SHP77 treated with DMSO at 0.1 percent for 48 hours (cell line): ENCODE data around the gene GARNL3.

Experiments used
- DNase-seq: peaks from one replicate; lab custom pipeline; 2025; lab: John Stamatoyannopoulos, UW

Gene GARNL3

DNA sequence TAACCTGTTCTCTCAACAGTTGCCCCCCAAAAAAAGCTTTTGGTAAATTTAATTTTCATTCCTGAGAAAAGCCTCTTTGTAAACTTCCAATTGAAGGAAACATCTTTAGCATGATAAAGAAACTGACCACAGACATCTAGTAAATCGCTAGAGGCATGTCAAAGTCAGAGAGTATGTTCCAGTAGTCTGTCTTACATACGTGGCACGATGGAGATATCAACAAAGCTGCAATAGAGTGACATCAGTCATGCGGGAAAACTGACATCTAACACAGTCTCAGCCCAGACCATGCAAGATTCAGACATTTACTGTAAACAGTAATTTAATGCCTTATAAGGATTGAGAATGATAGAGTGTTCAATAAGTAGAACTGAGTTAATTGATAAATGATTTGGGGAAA is 45.1 kb downstream of the GARNL3 start:
- DNase-seq, result no peak

DNA sequence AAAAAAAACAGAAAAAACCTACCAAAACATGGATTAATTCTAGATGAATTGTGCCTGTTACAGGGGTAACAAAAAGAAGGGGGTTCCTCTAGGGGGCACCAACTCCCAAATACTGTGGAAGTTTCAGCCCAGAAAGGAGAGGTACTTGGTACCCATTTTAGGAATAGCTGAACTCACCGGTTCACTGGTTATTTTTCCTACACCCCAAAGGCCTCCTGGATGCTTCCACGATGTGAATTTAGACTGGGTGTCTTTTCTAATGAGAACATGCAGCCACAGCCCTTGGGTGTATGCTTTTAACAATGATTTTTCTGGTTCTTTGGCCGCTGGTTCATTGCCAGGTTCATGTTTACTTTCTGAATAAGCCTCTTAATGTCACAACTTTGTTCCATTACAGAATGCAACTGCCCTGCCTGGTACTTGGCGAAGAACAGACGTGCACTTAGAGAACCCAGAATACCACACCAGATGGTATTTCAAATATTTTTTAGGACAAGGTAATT is 46.7 kb downstream of the GARNL3 start:
- no peak for DNase-seq

DNA sequence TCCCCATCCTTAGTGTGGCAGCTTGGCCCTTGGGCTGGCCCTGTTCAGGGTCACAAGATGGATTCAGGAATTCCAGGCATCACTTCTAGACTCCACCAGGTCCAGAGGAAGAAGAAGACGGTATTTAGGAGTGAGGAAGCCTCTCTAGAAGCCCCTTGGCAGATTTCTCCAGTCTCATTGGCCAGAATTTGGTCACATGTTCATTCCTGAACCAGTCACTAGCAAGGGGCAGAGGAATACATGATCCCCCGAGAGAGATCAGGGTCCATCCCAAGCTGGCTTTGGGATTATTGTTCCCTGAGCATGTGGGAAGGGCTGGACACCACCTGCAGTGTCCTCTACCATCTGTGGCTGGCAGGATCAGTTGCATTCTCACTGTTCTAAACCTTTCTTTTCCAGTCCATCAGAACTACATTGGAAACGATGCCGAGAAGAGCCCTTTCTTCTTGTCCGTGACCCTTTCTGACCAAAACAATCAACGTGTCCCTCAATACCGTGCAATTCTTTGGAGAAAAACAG is 48.5 kb downstream of the GARNL3 start:
- no peak for DNase-seq

DNA sequence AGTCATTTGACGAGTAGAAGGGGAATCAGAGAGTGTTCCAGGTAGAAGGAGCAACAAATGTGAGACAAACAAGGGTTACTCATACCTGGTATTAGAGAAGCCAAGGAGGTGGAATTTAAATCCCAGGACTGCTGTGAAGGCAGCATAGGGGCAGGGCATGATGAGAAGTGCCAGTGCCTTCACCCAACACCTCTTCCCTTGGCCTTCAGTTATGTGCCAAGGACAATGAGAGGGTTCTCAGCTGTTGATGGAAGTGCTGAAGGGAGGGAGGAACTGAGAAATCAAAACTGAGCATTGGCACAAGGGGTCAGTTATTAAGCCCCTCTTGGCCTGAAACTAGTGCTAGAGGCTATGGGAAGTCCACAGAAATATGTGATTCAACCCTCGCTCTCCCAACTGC is 50.3 kb downstream of the GARNL3 start:
- DNase-seq, result no peak

DNA sequence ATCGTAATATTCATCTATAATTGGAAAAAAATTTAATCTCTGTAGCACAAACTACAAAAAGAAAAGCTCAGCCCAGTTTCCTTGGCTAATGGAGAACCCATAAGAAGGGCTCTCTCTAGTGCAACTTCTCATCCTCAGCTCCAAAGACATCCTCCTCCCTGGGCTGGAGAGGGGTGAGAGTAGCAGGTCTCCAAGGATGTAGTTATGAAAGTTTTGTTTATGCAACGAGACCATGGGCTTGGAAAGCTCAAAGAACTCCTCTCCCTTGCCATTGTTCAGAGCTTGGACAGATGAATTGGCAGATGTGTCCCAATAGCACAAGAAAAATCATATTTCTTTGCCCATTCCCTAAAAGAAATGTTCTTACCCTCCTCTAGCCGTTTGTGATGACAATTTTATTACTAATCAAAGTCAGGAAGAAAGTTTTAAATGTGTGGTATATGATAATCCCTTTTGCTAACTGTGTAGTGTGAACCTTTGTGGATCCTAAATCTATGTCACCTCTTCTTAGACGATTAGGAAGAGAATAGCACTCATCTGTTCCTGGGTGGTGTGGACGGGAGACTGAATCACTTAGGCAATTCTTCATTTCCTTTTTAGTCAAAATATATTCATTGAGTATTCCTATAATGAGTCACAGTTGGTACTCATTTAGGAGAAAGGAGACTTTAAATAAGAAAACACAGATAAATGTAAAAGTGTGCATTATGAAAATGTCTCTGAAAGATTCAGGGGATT is 52.2 kb downstream of the GARNL3 start:
- DNase-seq, result no peak

DNA sequence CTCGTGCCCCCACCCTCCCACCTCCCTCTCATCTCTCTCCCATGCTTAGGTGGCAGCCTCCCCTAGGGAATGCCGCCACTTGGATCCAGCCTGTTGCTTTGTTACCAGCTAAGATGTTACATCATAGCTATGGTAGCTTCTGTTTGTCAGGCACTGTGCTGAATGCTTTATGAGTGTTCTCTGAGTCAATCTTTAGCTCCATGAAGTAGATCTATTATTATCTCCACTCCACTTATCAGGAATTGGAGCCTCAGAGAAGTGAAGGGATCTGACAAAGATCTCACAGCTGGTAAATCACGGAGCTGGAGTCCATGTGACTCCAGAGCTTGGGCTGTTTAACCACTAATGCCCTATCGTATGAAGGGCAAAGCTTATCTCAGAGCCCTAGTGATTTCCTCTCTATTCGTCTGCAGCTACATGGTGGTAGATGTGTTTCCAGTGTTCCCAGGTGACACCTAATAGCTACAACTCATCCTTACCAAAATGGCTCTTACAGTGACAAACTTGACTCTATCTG is 54.1 kb downstream of the GARNL3 start:
- no peak for DNase-seq

DNA sequence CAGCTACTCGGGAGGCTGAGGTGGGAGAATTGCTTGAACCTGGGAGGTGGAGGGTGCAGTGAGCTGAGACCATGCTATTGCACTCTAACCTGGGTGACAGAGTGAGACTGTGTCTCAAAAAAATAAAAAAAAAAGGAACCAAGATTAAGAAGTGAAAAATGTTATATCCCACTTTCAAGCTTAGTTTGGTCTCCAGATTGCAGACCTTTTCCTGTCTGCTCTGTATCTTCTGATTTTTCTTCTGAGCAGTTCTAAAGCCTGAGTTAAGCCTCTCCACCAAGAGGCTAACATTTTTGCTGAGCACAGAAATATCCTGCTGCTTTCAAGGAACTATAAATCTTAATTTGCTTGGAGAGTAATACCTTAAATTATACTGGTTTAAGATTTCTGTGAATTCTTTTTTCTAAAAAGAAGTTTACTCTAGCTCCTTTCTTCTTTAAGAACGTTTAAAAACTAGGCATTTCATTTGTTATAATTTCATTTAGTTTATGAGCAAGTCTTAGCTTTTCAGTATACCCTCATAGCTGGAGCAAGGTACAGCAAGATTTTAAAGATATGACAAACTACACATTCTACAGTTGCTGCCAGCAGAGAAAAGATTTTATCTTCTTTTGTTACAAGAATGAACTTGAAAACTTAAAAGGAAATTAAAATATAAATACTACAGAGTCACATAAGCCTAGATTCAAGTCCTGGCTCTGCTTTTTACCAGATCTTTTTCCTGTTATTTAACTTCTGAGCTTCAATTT is 55.0 kb downstream of the GARNL3 start:
- no peak for DNase-seq

DNA sequence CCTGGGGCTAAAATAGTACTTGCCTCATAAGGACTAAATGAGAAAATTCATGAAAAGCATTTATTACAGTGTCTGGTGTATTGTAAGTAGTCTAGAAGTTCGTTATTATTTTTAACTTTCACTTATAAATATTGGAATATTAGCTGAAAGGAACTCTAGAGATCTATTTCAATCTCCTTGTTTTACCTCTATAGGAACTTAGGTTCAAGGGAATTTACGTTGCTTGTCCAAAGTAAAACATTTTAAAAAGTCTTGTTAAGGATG is 55.5 kb downstream of the GARNL3 start:
- no peak for DNase-seq

DNA sequence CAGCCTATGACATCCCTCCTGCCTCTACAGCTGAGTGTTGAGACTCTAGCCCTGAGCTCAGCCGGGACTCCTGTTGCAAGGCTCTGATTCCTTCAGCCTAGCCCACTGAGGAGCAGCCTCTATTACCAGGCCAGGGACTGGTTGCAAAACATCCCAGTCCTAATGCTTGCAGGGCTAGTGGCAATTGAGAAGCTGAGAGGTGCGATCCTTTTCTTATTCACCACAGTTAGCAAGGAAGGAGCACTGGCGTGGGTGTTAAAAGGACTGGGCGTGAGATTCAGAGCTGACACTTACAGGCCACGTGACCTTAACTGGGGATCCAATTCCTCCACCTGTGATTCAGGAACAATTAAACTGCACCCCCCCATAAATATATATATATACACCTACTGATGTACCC is 58.8 kb downstream of the GARNL3 start:
- DNase-seq, result no peak

DNA sequence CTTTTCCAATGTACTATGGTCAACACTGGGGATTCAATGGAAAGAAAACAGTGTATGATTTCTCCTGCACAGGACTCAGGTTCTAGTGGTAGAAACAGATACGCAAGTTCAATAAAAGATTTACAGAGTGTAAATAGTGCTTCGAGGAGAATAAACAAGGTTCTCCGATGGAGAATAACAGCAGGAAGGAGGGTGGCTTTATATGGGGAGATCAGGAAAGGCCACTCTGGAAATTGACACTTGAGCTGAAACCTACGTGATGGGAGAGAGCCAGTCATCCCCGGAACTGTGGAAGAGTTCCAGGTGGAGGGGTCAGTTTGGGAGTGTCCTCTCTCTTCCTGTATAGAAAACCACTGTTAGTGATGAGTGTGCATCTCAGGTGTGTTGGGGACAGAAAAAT is 65.9 kb downstream of the GARNL3 start:
- DNase-seq, result no peak

DNA sequence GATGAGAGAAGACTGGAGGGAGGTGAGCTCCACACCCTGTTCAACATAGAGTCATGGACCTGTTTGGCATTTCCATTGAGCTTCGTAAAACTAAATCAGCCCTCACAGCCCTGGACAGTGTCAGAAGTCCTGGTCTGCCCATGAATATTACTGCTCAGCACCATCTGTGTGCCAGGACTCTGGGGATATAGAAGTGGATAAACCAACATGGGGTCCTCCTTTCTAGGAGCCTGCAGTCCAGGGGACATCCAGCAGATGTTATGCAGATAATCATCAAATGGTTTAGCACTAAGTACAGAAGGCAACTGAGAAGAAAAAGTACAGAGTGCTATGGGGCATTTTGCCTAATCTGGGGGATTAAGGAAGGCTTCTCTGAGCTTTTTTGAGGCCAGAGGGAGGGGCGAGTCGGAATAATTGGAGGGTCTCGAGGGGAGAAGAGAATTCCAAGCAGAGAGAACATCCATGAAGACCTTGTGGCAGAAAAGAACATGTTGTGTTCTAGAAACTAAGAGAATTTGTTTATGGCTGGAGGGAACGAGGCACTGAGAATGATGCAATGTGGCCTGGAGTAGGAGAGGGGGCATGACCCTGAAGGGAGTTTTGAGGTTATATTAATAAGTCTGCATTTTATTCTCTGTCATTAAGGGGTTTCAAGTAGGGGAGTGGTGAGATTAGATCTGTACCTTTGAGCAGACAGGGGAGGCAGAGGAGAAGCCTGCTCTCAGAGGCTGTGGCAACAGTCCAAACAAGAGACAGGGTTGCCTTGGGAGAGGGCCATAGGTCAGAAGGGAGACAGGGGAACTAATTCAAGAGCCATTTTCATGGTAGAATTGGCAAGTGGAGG is 68.9 kb downstream of the GARNL3 start:
- no peak for DNase-seq

DNA sequence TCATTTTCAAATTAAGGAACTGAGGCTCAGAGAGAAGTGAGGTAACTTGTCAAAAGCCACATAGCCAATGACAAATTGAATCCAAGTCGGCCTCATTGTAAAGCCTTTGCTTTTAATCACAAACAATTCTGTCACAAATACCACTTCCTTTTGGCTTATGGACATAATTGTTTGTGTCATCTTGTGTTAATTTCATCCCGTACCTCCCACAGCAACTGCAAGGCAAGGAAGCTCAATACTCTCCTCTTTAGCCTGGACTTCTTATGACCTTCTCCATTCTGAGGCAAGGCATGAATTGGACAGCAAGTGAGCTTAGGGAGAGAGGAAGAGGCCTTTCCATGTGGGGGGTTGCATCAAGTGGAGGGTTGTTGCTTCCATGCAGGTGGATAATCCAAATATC is 70.2 kb downstream of the GARNL3 start:
- DNase-seq, result no peak

DNA sequence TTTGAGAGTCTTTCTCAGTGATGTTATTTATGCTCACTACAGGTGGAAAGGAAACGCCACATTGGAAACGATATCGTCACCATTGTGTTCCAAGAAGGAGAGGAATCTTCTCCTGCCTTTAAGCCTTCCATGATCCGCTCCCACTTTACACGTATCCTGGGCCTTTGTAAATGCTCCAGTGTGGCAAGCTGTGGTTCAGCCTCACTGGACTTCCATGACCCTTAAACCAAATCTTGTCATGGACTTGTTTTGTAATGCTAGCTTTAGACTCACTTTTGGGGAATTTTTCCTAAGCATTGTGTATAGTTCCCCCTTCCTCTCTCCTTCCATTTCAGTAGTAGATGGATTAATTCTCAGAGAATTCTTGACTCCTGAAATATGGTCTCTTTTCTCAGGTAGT is 71.5 kb downstream of the GARNL3 start:
- no peak for DNase-seq

DNA sequence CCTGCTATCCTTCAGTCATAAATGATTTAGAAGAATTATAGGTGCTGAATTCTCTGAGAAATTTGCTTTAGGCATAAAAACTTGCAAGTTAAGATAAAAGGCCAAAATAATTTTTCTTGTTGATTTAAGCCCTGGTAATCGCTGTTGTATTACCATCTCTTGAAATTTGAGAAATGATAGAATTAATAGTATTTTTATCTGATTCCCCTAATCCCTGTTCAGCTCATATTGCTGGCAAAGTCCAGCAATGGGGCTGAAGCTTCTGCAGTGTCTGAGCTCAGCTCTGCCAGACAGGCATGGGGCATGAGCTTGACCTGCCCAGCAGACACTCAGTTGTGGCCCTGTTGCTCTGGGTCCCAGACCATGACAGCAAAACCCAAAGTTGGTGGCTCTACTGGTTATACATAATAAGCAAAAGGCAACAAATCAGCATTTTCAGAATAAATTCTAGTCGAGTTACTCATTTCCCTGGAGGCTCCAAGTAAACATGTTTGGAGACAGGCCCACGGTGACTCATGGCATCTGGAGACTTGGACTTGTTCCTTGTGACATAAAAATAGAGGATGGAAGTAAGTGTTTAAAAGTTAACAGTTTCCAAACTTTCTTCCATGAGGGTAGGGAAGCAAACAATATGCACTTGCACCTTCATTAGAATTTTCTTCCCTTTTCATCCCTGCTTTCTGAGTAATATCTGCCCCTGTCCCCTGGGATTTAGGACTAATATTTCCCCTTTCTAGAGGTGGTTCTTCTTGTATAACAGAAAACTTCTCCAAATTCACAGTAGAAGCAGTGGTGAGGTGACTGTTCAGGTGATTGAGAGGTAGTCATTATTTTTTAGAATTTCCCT is 72.2 kb downstream of the GARNL3 start:
- DNase-seq, result no peak

DNA sequence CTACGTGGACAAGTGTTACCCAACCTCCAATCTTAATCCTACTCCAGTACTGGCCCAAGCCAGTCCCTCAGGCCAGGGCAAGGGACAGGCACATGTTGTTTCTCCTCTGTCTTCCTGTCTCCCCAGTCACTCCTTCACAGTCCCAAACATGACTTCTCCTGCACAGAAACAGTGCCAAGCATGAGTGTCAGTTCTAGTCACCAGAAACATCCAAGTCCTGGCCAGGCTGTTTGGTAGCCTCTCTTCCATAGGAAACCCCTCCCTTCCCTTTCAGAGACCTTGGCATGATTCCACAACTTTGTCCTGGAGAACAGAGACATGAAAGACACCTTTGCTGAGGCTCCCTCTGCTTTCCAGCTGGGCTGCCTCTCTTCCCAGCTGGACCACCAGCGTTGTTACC is 76.1 kb downstream of the GARNL3 start:
- no peak for DNase-seq

DNA sequence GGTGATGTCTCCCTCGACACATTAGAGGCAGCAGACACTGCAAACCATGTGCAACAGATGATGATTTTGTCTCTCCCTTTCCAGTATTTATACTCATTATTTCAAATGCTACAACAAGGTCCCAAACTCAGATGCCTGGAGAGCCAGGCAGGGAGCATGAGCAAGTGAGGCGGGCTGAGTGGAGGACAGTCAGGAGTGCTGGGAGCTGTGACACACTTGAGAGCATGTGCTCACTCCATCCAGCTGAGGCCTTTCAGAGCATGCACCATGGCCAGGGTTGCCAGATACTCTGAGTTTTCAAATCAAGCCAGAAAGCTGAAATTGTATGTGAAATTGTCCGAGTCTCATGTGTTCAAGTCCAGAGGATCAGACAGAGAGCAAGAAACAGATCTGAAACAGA is 76.6 kb downstream of the GARNL3 start:
- no peak for DNase-seq

DNA sequence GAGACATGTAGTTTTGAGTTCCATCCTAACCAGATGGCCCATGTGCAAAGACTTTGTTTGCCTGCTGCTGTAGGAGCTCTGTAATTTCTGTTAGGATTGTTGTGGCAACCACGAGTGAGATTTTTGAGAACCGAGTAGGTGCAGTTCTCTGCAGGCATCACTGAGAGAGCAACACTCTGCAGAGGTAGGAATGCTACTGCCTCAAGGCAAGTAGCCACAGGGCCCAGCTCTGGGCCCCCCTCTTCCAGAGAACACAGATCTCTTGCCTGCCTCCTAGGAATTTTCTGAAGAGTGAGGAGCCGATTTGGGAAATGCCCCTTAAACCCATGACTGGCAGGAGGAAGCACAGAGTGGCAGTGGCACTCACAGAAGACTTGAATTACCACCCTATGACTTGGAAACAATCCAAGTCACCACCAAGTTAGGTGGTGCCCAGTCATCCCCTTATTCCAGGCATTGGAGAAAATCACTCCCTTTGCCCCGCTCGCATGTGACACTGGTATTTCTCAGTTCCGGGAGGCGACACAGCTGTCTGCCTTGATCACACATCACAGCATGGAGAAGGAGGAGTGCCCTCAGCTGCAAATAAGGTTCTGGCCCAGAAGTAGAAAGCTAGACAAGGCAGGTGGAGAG is 79.9 kb downstream of the GARNL3 start:
- DNase-seq, result no peak

DNA sequence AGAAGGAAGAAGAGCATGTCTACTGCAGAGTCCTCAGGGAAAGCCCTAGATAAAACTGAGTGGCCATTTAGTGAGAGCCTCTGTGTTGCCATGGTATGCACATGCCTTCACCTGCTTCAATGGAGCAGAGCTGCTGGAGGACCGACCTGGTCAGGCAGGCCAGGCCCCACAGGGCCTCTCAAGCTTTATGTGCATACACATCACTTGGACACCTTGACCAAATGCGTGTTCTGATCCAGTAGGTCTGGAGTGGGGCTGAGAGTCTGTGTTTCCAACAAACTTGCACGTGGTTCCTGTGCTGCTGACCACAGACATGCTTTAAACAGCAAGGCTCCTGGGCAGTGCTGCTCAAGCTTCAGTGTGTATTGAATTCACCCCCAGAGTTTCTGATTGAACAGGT is 81.0 kb downstream of the GARNL3 start:
- no peak for DNase-seq

DNA sequence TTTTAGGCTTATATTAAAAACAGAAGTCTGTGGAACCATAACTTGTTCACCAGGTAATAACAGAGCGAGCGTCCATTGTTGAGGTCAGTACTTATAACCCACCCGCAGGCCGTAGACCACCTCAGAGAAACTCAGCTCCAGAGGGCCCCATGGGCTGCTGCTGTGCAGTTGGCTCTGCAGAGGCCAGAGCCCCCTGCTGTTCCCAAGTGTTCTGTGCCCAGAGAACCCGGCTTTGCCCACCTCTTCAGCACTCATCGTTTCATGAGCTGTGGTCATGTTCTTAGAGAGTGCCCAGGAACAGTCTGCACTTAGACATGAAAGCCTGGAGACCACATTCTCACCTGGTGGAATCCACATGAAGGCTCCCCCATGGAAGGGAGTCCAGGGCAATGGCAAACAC is 82.0 kb downstream of the GARNL3 start:
- no peak for DNase-seq

DNA sequence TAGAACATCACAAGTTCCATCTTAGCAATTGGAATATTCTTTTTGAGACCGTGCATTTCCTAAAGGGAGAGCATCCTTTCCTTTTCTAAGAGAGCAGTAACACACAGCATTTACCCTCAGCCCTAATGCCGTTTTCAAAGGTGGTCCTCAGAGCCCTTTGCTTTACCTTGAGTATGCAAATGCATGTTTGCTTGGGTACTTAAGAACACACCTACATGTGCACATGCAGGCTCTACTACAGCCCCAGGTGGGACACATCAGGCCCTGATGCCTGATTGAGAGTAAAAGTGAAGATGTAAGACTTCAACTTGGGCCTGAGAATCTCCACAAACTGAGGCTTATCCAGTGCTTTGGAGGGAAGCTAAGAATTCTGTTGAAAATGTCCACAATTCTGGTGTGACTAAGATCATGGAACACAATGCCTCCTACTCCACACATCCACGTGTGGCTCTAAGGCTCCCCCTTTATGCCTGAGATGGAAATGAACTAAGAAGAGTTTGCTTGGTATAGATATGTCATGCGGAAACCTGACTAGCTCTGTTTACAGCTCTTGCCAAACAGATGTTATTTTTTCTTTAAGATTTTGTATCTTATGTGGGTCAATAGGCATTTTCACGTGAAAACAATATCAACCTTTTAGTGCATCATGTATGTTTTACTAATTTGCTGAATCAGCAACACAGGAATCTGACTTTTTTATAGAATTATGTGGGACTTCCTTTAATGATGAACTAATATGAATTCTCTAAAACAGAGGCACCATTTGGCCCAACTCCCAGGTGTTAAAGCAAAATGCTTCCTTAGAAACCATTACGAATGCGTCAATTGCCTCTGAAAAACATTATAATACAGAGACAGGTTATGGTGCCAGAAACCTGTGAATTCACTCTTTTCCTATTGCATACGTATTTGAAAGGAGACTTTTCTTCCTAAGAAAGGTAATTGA is 83.5 kb downstream of the GARNL3 start:
- no peak for DNase-seq
